Type B pancreatic cell (in vitro differentiated cells): ENCODE results near the gene EFHB. TPM values are rescaled to one million over a fixed set of nuclear protein-coding genes. Genes with fewer than 3 reads are reported as not detected.
"Not testable (repeated sequence)": the region's sequence is repeated elsewhere in the genome, so short reads cannot be mapped to it uniquely, and the experiment has no call there.

Source experiments
- DNase-seq: peaks from one replicate; pipeline ENCODE4 v3.0.0; 2021; ENCODE audit warnings: mixed read lengths; ENCODE audit not compliant: unreplicated experiment; ENCODE audit errors: extremely low spot score
- H3K27ac Mint-ChIP-seq: 2 replicates; pipeline ENCODE4 v1.8.0; 2021; ENCODE audit warnings: mild to moderate bottlenecking, mixed read lengths
- H3K27me3 Mint-ChIP-seq: 2 replicates; pipeline ENCODE4 v1.8.0; 2021; ENCODE audit warnings: mixed read lengths
- H3K36me3 Mint-ChIP-seq: 2 replicates; pipeline ENCODE4 v1.8.0; 2021; ENCODE audit warnings: mixed read lengths
- H3K4me1 Mint-ChIP-seq: one replicate; pipeline ENCODE4 v1.8.0; 2021; ENCODE audit warnings: mixed read lengths; ENCODE audit not compliant: unreplicated experiment
- H3K4me3 Mint-ChIP-seq: 2 replicates; pipeline ENCODE4 v1.8.0; 2021; ENCODE audit warnings: mild to moderate bottlenecking, mixed read lengths
- H3K9me3 Mint-ChIP-seq: 2 replicates; pipeline ENCODE4 v1.8.0; 2021; ENCODE audit warnings: mixed read lengths
- CTCF ChIP-seq: fragments of 200-600 bp; sonication (generic); conservative IDR thresholded peaks from 2 replicates; pipeline ENCODE4 v1.5.0; 2021; ENCODE audit warnings: antibody characterized with exemption, mild to moderate bottlenecking
- total RNA-seq: library from RNA; stranded (reverse); gene quantifications from 2 replicates; pipeline ENCODE4 v1.2.1, GENCODE V29; 2021; ENCODE audit warnings: low replicate concordance

Gene EFHB
- total RNA-seq, 1 donor from 2014 or later: 1.8 TPM

GRCh38 chr3:19891740-19892139, 42.3 kb downstream of the EFHB start:
- no peak for DNase-seq
- Mint-ChIP-seq H3K4me1 (no peaks in the 10 kb centered on the region), H3K4me3 (no peak overlapping the region), H3K27me3 (no peaks in the 10 kb centered on the region), H3K9me3 (no peaks in the 10 kb centered on the region), H3K27ac (no peak overlapping the region), H3K36me3 (no peaks in the 10 kb centered on the region)
- no peak for TF ChIP-seq CTCF

GRCh38 chr3:19888428-19889152, 45.4 kb downstream of the EFHB start:
- H3K4me1 Mint-ChIP-seq: no peaks in the 10 kb centered on the region
- H3K4me3 Mint-ChIP-seq: no peak overlapping the region
- no peak for TF ChIP-seq CTCF
- no peaks in the 10 kb centered on the region for H3K9me3 Mint-ChIP-seq
- no peaks in the 10 kb centered on the region for H3K36me3 Mint-ChIP-seq
- no peaks in the 10 kb centered on the region for H3K27me3 Mint-ChIP-seq
- H3K27ac Mint-ChIP-seq: no peak overlapping the region
- no peak for DNase-seq

- not testable (repeated sequence) for H3K4me1 Mint-ChIP-seq, DNase-seq, H3K36me3 Mint-ChIP-seq, H3K27me3 Mint-ChIP-seq, H3K9me3 Mint-ChIP-seq, H3K27ac Mint-ChIP-seq, H3K4me3 Mint-ChIP-seq
Measured at GRCh38 chr3:19887122-19887521, 46.9 kb downstream of the EFHB start.

GRCh38 chr3:19886404-19886803, 47.6 kb downstream of the EFHB start:
- no peaks in the 10 kb centered on the region for H3K9me3 Mint-ChIP-seq
- H3K27me3 Mint-ChIP-seq: no peaks in the 10 kb centered on the region
- no peaks in the 10 kb centered on the region for H3K4me1 Mint-ChIP-seq
- H3K4me3 Mint-ChIP-seq: no peak overlapping the region
- no peak for DNase-seq
- H3K36me3 Mint-ChIP-seq: no peaks in the 10 kb centered on the region
- no peak for TF ChIP-seq CTCF
- no peak overlapping the region for H3K27ac Mint-ChIP-seq

GRCh38 chr3:19885468-19885867, 48.5 kb downstream of the EFHB start:
- no peak overlapping the region for H3K27ac Mint-ChIP-seq
- TF ChIP-seq CTCF: peak; percentile 74
- H3K9me3 Mint-ChIP-seq: no peaks in the 10 kb centered on the region
- no peak for DNase-seq
- no peak overlapping the region for H3K4me3 Mint-ChIP-seq
- H3K36me3 Mint-ChIP-seq: no peaks in the 10 kb centered on the region
- H3K4me1 Mint-ChIP-seq: no peaks in the 10 kb centered on the region
- no peaks in the 10 kb centered on the region for H3K27me3 Mint-ChIP-seq

- H3K27ac Mint-ChIP-seq: no peak overlapping the region
- no peak for TF ChIP-seq CTCF
- no peaks in the 10 kb centered on the region for H3K9me3 Mint-ChIP-seq
- no peaks in the 10 kb centered on the region for H3K36me3 Mint-ChIP-seq
- H3K27me3 Mint-ChIP-seq: no peaks in the 10 kb centered on the region
- no peaks in the 10 kb centered on the region for H3K4me1 Mint-ChIP-seq
- no peak for DNase-seq
- no peak overlapping the region for H3K4me3 Mint-ChIP-seq
Measured at GRCh38 chr3:19881852-19882251, 52.2 kb downstream of the EFHB start.
